HepG2 (cell line): Measurements from ENCODE around the gene ZBTB34. TPM values are rescaled to one million over a fixed set of nuclear protein-coding genes. Genes with fewer than 3 reads are reported as not detected.

Experiments
- ATF7 ChIP-seq, 2 experiments: fragments of 450-650 bp in 1 of 2; sonication (generic) in 1 of 2; formaldehyde crosslinking in 1 of 2; IDR thresholded peaks; 2 replicates each; pipeline versions ENCODE4 v1.4.0 to v1.6.1; 2016 to 2020; ENCODE audit warnings: antibody characterized with exemption in 1 of 2, mild to moderate bottlenecking in 1 of 2, missing genetic modification reagents in 1 of 2
- ATF7-NPFF ChIP-seq: sonication (generic); formaldehyde crosslinking; IDR thresholded peaks from 2 replicates; pipeline ENCODE4 v1.8.1; 2023; ENCODE audit warnings: mild to moderate bottlenecking, low read depth, missing genetic modification reagents, moderate library complexity
- CBX1 ChIP-seq: IDR thresholded peaks from one replicate; pipeline ENCODE4 v1.6.1; 2016; ENCODE audit warnings: antibody characterized with exemption, low read depth
- FOXK2 ChIP-seq: fragments of 450-650 bp; IDR thresholded peaks from 2 replicates; pipeline ENCODE4 v1.6.1; 2016
- GABPA ChIP-seq, 2 experiments: IDR thresholded peaks; 2 replicates each; pipeline ENCODE4 v1.6.1; 2011 to 2016; ENCODE audit warnings: low read depth in 2 of 2, low read length in 1 of 2, missing biosample characterization in 1 of 2, missing genetic modification characterization in 1 of 2
- HNRNPH1 ChIP-seq: fragments of 200-400 bp; formaldehyde crosslinking; optimal IDR thresholded peaks from 2 replicates; pipeline ENCODE3; 2017; ENCODE audit warnings: mild to moderate bottlenecking, low read depth, low read length
- HOXA3 ChIP-seq: sonication (generic); formaldehyde crosslinking; IDR thresholded peaks from 2 replicates; pipeline ENCODE4 v1.5.0; 2020; ENCODE audit warnings: missing genetic modification reagents
- IRF2 ChIP-seq: IDR thresholded peaks from 2 replicates; pipeline ENCODE4 v1.6.1; 2018; ENCODE audit warnings: missing genetic modification reagents, missing compliant biosample characterization
- MBD4 ChIP-seq: IDR thresholded peaks from 2 replicates; pipeline ENCODE4 v1.6.1; 2012; ENCODE audit warnings: low read length, inconsistent platforms, borderline replicate concordance
- MYNN ChIP-seq: sonication (generic); formaldehyde crosslinking; IDR thresholded peaks from 2 replicates; pipeline ENCODE4 v1.4.0; 2020; ENCODE audit warnings: mild to moderate bottlenecking, low read depth, missing genetic modification reagents
- NCOR1 ChIP-seq: fragments of 200-600 bp; sonication (generic); IDR thresholded peaks from 2 replicates; pipeline ENCODE4 v1.7.0; 2017; ENCODE audit warnings: antibody characterized with exemption, low read length, borderline replicate concordance
- NFIB ChIP-seq: sonication (generic); formaldehyde crosslinking; IDR thresholded peaks from 2 replicates; pipeline ENCODE4 v1.9.0; 2021; ENCODE audit warnings: missing genetic modification reagents, mild to moderate bottlenecking, borderline replicate concordance
- NFYC ChIP-seq: IDR thresholded peaks from 2 replicates; pipeline ENCODE4 v1.6.1; 2016; ENCODE audit warnings: missing genetic modification reagents, missing compliant biosample characterization
- NRL ChIP-seq: sonication (generic); formaldehyde crosslinking; IDR thresholded peaks from 2 replicates; pipeline ENCODE4 v1.5.0; 2020; ENCODE audit warnings: missing genetic modification reagents, mild to moderate bottlenecking, moderate library complexity, borderline replicate concordance
- PHF20 ChIP-seq: sonication (generic); formaldehyde crosslinking; IDR thresholded peaks from 2 replicates; pipeline ENCODE4 v1.5.0; 2020; ENCODE audit warnings: mild to moderate bottlenecking, missing genetic modification reagents
- POLR2A ChIP-seq, 2 experiments: IDR thresholded peaks; 2 replicates each; pipeline ENCODE4 v1.6.1; 2011; ENCODE audit warnings: low read depth in 2 of 2, low read length in 2 of 2, mild to moderate bottlenecking in 1 of 2, moderate library complexity in 1 of 2; ENCODE audit not compliant: insufficient read depth in 1 of 2
- POLR2AphosphoS5 ChIP-seq: IDR thresholded peaks from 2 replicates; pipeline ENCODE4 v1.6.1; 2012; ENCODE audit warnings: low read depth, low read length
- REL ChIP-seq: sonication (generic); formaldehyde crosslinking; conservative IDR thresholded peaks from 2 replicates; pipeline ENCODE4 v1.8.0; 2022; ENCODE audit warnings: mild to moderate bottlenecking, missing genetic modification reagents, moderate library complexity
- SIN3A ChIP-seq: IDR thresholded peaks from 2 replicates; pipeline ENCODE4 v1.6.1; 2011; ENCODE audit warnings: low read depth, mild to moderate bottlenecking, control low read depth, low read length, borderline replicate concordance
- SMYD3 ChIP-seq: sonication (generic); formaldehyde crosslinking; IDR thresholded peaks from 2 replicates; pipeline ENCODE4 v1.8.1; 2023; ENCODE audit warnings: mild to moderate bottlenecking, missing genetic modification reagents
- ZBTB14 ChIP-seq: sonication (generic); formaldehyde crosslinking; IDR thresholded peaks from 2 replicates; pipeline ENCODE4 v1.4.0; 2020; ENCODE audit warnings: missing genetic modification reagents
- ZBTB20 ChIP-seq: sonication (generic); formaldehyde crosslinking; IDR thresholded peaks from 2 replicates; pipeline ENCODE4 v1.8.1; 2023; ENCODE audit warnings: missing genetic modification reagents, low read depth, mild to moderate bottlenecking, borderline replicate concordance
- ZFP37 ChIP-seq: sonication (generic); formaldehyde crosslinking; IDR thresholded peaks from 2 replicates; pipeline ENCODE4 v1.4.0; 2020; ENCODE audit warnings: missing genetic modification reagents, borderline replicate concordance
- ZFY ChIP-seq: sonication (generic); formaldehyde crosslinking; IDR thresholded peaks from 2 replicates; pipeline ENCODE4 v1.4.0; 2020; ENCODE audit warnings: missing genetic modification reagents
- ZIK1 ChIP-seq: sonication (generic); formaldehyde crosslinking; IDR thresholded peaks from 2 replicates; pipeline ENCODE4 v1.5.0; 2020; ENCODE audit warnings: mild to moderate bottlenecking, low read depth, missing genetic modification reagents, borderline replicate concordance
- ZKSCAN8 ChIP-seq: IDR thresholded peaks from 2 replicates; pipeline ENCODE4 v1.6.1; 2016; ENCODE audit warnings: borderline replicate concordance, missing genetic modification reagents, missing compliant biosample characterization
- ZNF234 ChIP-seq: sonication (generic); formaldehyde crosslinking; conservative IDR thresholded peaks from 2 replicates; pipeline ENCODE4 v1.5.1; 2020; ENCODE audit warnings: mild to moderate bottlenecking, missing genetic modification reagents
- ZNF510 ChIP-seq: sonication (generic); formaldehyde crosslinking; IDR thresholded peaks from 2 replicates; pipeline ENCODE4 v1.4.0; 2020; ENCODE audit warnings: low read depth, mild to moderate bottlenecking, missing genetic modification reagents
- ZNF614 ChIP-seq: IDR thresholded peaks from 2 replicates; pipeline ENCODE4 v1.6.1; 2018; ENCODE audit warnings: missing biosample characterization, missing genetic modification reagents, inconsistent platforms, borderline replicate concordance
- ZNF7 ChIP-seq: IDR thresholded peaks from 2 replicates; pipeline ENCODE4 v1.6.1; 2016; ENCODE audit warnings: missing biosample characterization, missing genetic modification reagents
- polyA plus RNA-seq, 8 experiments: library from polyadenylated mRNA; depleted of rRNA in 3 of 8; stranded (reverse) in 7 of 8; unstranded in 1 of 8; fragments of >200 nt; fragmentation: Illumina TruSeq in 4 of 8; extraction: Trizol in 4 of 8; gene quantifications; 2 replicates each; pipeline versions ENCODE4 v1.2.1 to v1.2.3, GENCODE V29; 2011 to 2016; ENCODE audit warnings: low read depth in 4 of 8, missing spikeins in 1 of 8, mixed read lengths in 1 of 8; ENCODE audit not compliant: insufficient read depth in 1 of 8
- total RNA-seq, 5 experiments: library from RNA; depleted of rRNA; stranded (reverse); fragments of >200 nt; fragmentation: Illumina TruSeq; extraction: Trizol; gene quantifications; 2 replicates each; pipeline ENCODE4 v1.2.3, GENCODE V29; 2016; ENCODE audit warnings: low read depth in 1 of 5
- TF ChIP-seq, protein P1 (sequence below): sonication (generic); formaldehyde crosslinking; IDR thresholded peaks from 2 replicates; pipeline ENCODE4 v1.8.0; 2022; ENCODE audit warnings: mild to moderate bottlenecking, missing genetic modification reagents, moderate library complexity
- TF ChIP-seq, protein P2 (sequence below): sonication (generic); formaldehyde crosslinking; IDR thresholded peaks from 2 replicates; pipeline ENCODE4 v1.5.0; 2020; ENCODE audit warnings: missing genetic modification reagents

Gene ZBTB34
- total and polyA plus RNA-seq, 2 of the 13 experiments (the other 11 are each of a cell fraction or from before 2014, with no cell fraction given), result 5.9 to 8.7 TPM

- TF ChIP-seq ZNF614 (CRISPR knock-in tag), result 0 out of 2 replicates have a peak, but pooled peaks have one; percentile 26
- TF ChIP-seq GABPA (IDR thresholded peaks at IDR 0.05; ENCODE audit: low read depth, low read length), result peak; percentile 59
- TF ChIP-seq GABPA (CRISPR knock-in tag; IDR thresholded peaks at IDR 0.05; ENCODE audit: low read depth), result peak; percentile 84
- TF ChIP-seq ZFY (CRISPR knock-in tag), result no peak
- TF ChIP-seq REL (CRISPR knock-in tag), result no peak
- TF ChIP-seq MBD4, result no peak
- no peak for TF ChIP-seq MYNN (CRISPR knock-in tag)
- TF ChIP-seq ZFP37 (CRISPR knock-in tag), result no peak
- TF ChIP-seq, protein P1, sequence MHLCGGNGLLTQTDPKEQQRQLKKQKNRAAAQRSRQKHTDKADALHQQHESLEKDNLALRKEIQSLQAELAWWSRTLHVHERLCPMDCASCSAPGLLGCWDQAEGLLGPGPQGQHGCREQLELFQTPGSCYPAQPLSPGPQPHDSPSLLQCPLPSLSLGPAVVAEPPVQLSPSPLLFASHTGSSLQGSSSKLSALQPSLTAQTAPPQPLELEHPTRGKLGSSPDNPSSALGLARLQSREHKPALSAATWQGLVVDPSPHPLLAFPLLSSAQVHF (CRISPR knock-in tag), result no peak
- no peak for TF ChIP-seq ZNF510 (CRISPR knock-in tag)
- no peak for TF ChIP-seq ZNF234 (CRISPR knock-in tag)
- no peak for TF ChIP-seq POLR2AphosphoS5
- peak; percentile 52; the same call in 1 of the 2 replicates for TF ChIP-seq IRF2
- TF ChIP-seq NCOR1, result 0 out of 2 replicates have a peak, but pooled peaks have one; percentile 31
- TF ChIP-seq NFYC (CRISPR knock-in tag), result no peak
- no peak for TF ChIP-seq HOXA3 (CRISPR knock-in tag)
- TF ChIP-seq ZBTB14 (CRISPR knock-in tag), result no peak
- no peak for TF ChIP-seq NRL (CRISPR knock-in tag)
- TF ChIP-seq NFIB, result no peak
- TF ChIP-seq CBX1, result no peak
- no peak for TF ChIP-seq ZBTB20 (CRISPR knock-in tag)
- no peak for TF ChIP-seq ZKSCAN8
- no peak for TF ChIP-seq FOXK2
- TF ChIP-seq, protein P2, sequence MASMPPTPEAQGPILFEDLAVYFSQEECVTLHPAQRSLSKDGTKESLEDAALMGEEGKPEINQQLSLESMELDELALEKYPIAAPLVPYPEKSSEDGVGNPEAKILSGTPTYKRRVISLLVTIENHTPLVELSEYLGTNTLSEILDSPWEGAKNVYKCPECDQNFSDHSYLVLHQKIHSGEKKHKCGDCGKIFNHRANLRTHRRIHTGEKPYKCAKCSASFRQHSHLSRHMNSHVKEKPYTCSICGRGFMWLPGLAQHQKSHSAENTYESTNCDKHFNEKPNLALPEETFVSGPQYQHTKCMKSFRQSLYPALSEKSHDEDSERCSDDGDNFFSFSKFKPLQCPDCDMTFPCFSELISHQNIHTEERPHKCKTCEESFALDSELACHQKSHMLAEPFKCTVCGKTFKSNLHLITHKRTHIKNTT, result no peak
- TF ChIP-seq ATF7 (IDR thresholded peaks at IDR 0.05), result no peak
- TF ChIP-seq ATF7 (CRISPR knock-in tag; IDR thresholded peaks at IDR 0.05), result no peak
- TF ChIP-seq ZNF7, result no peak
- no peak for TF ChIP-seq ATF7-NPFF (CRISPR knock-in tag)
- TF ChIP-seq HNRNPH1, result no peak
- no peak for TF ChIP-seq POLR2A (IDR thresholded peaks at IDR 0.05; ENCODE audit: insufficient read depth in 1 of 2, low read depth in 2 of 2, low read length in 2 of 2)
- no peak for TF ChIP-seq ZIK1 (CRISPR knock-in tag)
- TF ChIP-seq PHF20 (CRISPR knock-in tag), result no peak
- TF ChIP-seq SMYD3 (CRISPR knock-in tag), result no peak
- no peak for TF ChIP-seq SIN3A
Observed at GRCh38 chr9:126885131-126885641, 24.7 kb downstream of the ZBTB34 start (continued).
